HFF-Myc (cell line): ENCODE data around the gene EYS.

Source experiments
- DNase-seq: peaks from one replicate; pipeline ENCODE4 v3.0.0-alpha.2; 2011; ENCODE audit warnings: low read depth; ENCODE audit errors: extremely low read depth
- H3K4me3 ChIP-seq: replicated peaks from 2 replicates; pipeline ENCODE4 v1.5.1; 2011; ENCODE audit warnings: low read depth, mild to moderate bottlenecking, control low read depth, low read length
- CTCF ChIP-seq: IDR thresholded peaks from 2 replicates; pipeline ENCODE4 v1.5.1; 2012; ENCODE audit warnings: mild to moderate bottlenecking, low read depth, low read length, control low read depth; ENCODE audit errors: missing control alignments

EYS gene

GRCh38 chr6:63824722-63825121, 1882.3 kb downstream of the EYS start:
- no peak overlapping the region for H3K4me3 ChIP-seq
- TF ChIP-seq CTCF = no peak
- no peak for DNase-seq

- no peak for TF ChIP-seq CTCF
- DNase-seq = no peak
- H3K4me3 ChIP-seq = no peak overlapping the region
These were observed 1885.6 kb downstream of the EYS start for GRCh38 chr6:63821442-63821841.

GRCh38 chr6:63819831-63820230, 1887.2 kb downstream of the EYS start:
- DNase-seq = no peak
- no peak overlapping the region for H3K4me3 ChIP-seq
- no peak for TF ChIP-seq CTCF

- no peak for DNase-seq
- no peak overlapping the region for H3K4me3 ChIP-seq
- TF ChIP-seq CTCF = no peak
These were observed 1889.5 kb downstream of the EYS start for GRCh38 chr6:63817492-63818050.

- H3K4me3 ChIP-seq = no peak overlapping the region
- no peak for DNase-seq
- peak; percentile 28 for TF ChIP-seq CTCF
These were observed 1890.0 kb downstream of the EYS start for GRCh38 chr6:63816982-63817436.

GRCh38 chr6:63816401-63816981, 1890.5 kb downstream of the EYS start:
- no peak for DNase-seq
- no peak overlapping the region for H3K4me3 ChIP-seq
- TF ChIP-seq CTCF = no peak

GRCh38 chr6:63814459-63814858, 1892.6 kb downstream of the EYS start:
- H3K4me3 ChIP-seq = no peak overlapping the region
- no peak for DNase-seq
- TF ChIP-seq CTCF = no peak
